Hepatocyte (in vitro differentiated cells): ENCODE data around the gene PDE4B.

Experiments
- CTCF ChIP-seq: fragments of 200-600 bp; sonication (generic); IDR thresholded peaks from 2 replicates; pipeline ENCODE4 v1.5.1; 2016; ENCODE audit warnings: antibody characterized with exemption, mild to moderate bottlenecking; ENCODE audit not compliant: poor library complexity
- EZH2 ChIP-seq: fragments of 200-600 bp; sonication (generic); IDR thresholded peaks from 2 replicates; pipeline ENCODE4 v1.6.1; 2016; ENCODE audit warnings: antibody characterized with exemption, mild to moderate bottlenecking, borderline replicate concordance
- EZH2phosphoT487 ChIP-seq: fragments of 200-600 bp; sonication (generic); IDR thresholded peaks from one replicate; pipeline ENCODE4 v1.6.1; 2018; ENCODE audit warnings: antibody characterized with exemption, mild to moderate bottlenecking, low read depth, moderate library complexity; ENCODE audit not compliant: unreplicated experiment, severe bottlenecking

DNA sequence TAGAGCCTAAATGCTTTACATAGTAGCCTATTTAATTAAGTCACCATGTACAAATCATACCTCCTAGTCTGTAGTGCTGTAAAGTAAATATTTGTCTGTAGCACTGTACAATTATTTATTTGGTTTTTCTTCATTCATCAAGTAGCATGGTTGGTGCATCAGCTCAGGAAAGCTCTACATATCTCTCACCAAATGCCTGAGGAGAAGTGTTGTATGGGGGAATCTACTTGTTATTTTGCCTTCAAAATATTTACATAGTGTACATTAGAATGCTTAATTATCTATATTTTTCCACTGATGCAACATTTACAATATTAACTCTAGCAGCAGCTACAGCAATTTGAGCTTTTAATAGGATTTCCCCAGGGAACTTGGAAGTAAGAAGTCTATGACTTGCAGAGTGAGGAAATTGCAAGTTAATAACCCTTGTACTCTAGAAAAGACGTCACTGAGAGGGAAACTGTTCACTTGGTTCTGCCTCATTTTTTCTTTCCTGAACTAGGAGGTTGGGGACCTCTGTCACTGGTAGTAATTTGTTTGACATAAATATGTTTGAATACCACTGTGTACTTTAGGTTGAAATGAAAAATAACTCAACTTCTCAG lies 207.4 kb downstream of the PDE4B start:
- TF ChIP-seq CTCF: no peak
- TF ChIP-seq EZH2: no peak
- TF ChIP-seq EZH2phosphoT487: no peak
